Forelimb muscle (tissue), 1 donor: ENCODE data around the gene AURKA. TPM values are rescaled to one million over a fixed set of nuclear protein-coding genes. Genes with fewer than 3 reads are reported as not detected.
"Not testable (repeated sequence)": the region's sequence is repeated elsewhere in the genome, so short reads cannot be mapped to it uniquely, and the experiment has no call there.

Experiments
- DNase-seq: peaks from one replicate; pipeline ENCODE4 v3.0.0-alpha.2; 2013; ENCODE audit warnings: low read depth
- polyA plus RNA-seq: library from polyadenylated mRNA; unstranded; fragments of 120-200 nt; gene quantifications from one replicate; pipeline ENCODE4 v1.2.1, GENCODE V29; 2013; ENCODE audit not compliant: insufficient read length

Gene AURKA
- polyA plus RNA-seq, 1 donor = 7.0 TPM

- peak; percentile 36 for DNase-seq
These were observed 32.5 kb downstream of the AURKA start for GRCh38 chr20:56359212-56360132.

GRCh38 chr20:56358600-56359211 is 33.3 kb downstream of the AURKA start, which contains the start of gene FAM210B:
FAM210B (plus strand) TSS chr20:56358974; CDS start chr20:56359006, 32 bp downstream.
- peak; percentile 82 for DNase-seq

GRCh38 chr20:56358070-56358469 is 33.9 kb downstream of the AURKA start:
- no peak for DNase-seq

- DNase-seq = no peak
These were observed 38.7 kb downstream of the AURKA start for GRCh38 chr20:56353356-56353755.

GRCh38 chr20:56352345-56353055 is 39.5 kb downstream of the AURKA start:
- DNase-seq = no peak

- DNase-seq = no peak
These were observed 41.2 kb downstream of the AURKA start for GRCh38 chr20:56350842-56351241.

GRCh38 chr20:56348746-56349145 is 43.3 kb downstream of the AURKA start:
- DNase-seq = no peak

GRCh38 chr20:56348305-56348693 is 43.7 kb downstream of the AURKA start:
- DNase-seq = no peak

- no peak for DNase-seq
These were observed 44.2 kb downstream of the AURKA start for GRCh38 chr20:56347628-56348304.

GRCh38 chr20:56345911-56346310 is 46.1 kb downstream of the AURKA start:
- no peak for DNase-seq

- no peak for DNase-seq
These were observed 48.1 kb downstream of the AURKA start for GRCh38 chr20:56343861-56344381.

- DNase-seq = no peak
These were observed 49.2 kb downstream of the AURKA start for GRCh38 chr20:56342783-56343182.

- DNase-seq = not testable (repeated sequence)
These were observed 55.3 kb downstream of the AURKA start for GRCh38 chr20:56336709-56337108.

GRCh38 chr20:56328861-56329260 is 63.2 kb downstream of the AURKA start:
- DNase-seq = no peak

GRCh38 chr20:56324806-56325205 is 67.2 kb downstream of the AURKA start:
- no peak for DNase-seq

GRCh38 chr20:56323656-56324055 is 68.4 kb downstream of the AURKA start:
- DNase-seq = no peak

GRCh38 chr20:56323206-56323605 is 68.8 kb downstream of the AURKA start:
- DNase-seq = no peak

- DNase-seq = peak; percentile 1
These were observed 69.3 kb downstream of the AURKA start for GRCh38 chr20:56322681-56323080.
